ENCODE measurements around the gene MRC1. TPM values are rescaled to one million over a fixed set of nuclear protein-coding genes. Genes with fewer than 3 reads are reported as not detected.

Gene MRC1
- total and polyA plus RNA-seq, 2 of the 13 experiments (the other 11 are each of a cell fraction or from before 2014, with no cell fraction given): not detected

DNA sequence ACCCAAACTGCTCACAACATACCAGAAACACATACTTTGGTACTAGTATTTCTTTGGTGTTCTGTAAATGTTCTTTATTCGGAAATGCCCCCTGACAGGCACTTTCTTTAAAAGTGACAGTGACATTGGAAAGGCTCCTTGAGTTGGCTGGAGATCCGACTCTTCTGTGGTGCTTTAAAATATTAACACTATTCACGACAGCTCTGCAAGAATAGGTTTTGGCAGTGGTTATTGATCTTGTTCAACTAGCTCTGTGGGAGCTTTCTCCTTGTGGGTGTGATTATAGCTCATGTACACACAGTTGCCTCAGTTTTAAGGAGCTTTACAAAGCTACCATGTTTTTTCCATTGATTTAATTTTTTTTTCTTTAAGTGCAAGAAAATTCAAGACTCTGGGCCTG, 112.2 kb downstream of the MRC1 start (continued):
- TF ChIP-seq, protein P1, sequence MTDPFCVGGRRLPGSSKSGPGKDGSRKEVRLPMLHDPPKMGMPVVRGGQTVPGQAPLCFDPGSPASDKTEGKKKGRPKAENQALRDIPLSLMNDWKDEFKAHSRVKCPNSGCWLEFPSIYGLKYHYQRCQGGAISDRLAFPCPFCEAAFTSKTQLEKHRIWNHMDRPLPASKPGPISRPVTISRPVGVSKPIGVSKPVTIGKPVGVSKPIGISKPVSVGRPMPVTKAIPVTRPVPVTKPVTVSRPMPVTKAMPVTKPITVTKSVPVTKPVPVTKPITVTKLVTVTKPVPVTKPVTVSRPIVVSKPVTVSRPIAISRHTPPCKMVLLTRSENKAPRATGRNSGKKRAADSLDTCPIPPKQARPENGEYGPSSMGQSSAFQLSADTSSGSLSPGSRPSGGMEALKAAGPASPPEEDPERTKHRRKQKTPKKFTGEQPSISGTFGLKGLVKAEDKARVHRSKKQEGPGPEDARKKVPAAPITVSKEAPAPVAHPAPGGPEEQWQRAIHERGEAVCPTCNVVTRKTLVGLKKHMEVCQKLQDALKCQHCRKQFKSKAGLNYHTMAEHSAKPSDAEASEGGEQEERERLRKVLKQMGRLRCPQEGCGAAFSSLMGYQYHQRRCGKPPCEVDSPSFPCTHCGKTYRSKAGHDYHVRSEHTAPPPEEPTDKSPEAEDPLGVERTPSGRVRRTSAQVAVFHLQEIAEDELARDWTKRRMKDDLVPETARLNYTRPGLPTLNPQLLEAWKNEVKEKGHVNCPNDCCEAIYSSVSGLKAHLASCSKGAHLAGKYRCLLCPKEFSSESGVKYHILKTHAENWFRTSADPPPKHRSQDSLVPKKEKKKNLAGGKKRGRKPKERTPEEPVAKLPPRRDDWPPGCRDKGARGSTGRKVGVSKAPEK (CRISPR knock-in tag; IDR thresholded peaks at IDR 0.05; ENCODE audit: borderline replicate concordance): no peak
- TF ChIP-seq, protein P2, sequence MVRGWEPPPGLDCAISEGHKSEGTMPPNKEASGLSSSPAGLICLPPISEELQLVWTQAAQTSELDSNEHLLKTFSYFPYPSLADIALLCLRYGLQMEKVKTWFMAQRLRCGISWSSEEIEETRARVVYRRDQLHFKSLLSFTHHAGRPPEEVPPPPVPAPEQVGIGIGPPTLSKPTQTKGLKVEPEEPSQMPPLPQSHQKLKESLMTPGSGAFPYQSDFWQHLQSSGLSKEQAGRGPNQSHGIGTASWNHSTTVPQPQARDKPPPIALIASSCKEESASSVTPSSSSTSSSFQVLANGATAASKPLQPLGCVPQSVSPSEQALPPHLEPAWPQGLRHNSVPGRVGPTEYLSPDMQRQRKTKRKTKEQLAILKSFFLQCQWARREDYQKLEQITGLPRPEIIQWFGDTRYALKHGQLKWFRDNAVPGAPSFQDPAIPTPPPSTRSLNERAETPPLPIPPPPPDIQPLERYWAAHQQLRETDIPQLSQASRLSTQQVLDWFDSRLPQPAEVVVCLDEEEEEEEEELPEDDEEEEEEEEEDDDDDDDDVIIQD (CRISPR knock-in tag; IDR thresholded peaks at IDR 0.05; ENCODE audit: low read depth): no peak

DNA sequence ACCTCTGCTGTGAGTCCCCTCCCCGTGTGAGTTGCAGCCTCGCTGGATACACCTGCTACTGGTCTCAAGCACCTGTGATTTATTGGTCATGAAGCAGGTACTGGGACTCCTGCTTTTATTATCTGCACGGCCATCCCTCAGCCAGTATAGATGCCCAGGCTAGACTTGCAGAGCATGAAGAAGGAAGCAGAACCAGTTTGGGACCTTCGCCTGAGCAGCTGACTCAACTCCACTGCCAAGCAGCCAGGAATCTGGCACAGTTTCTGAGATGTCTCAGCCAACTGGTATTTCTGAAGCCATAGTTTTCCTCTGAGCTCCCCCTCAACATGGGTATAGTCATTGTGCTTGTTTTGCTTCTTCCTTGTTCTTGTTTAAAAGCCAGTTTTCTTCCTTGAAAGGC, 114.6 kb downstream of the MRC1 start:
- Histone ChIP-seq H3K4me2 (ENCODE audit: low read depth, low read length) (no peak overlapping the region), H3K27ac (ENCODE audit: extremely low read length, insufficient read depth, low read length) (no peak overlapping the region), H3K9ac (ENCODE audit: insufficient read depth, low read depth, low read length) (no peak overlapping the region), H3K36me3 (replicated peaks in 1 of 2; ENCODE audit: control insufficient read depth in 1 of 2, insufficient read depth in 2 of 2, low read length in 2 of 2) (no peaks in the 10 kb centered on the region), H3K9me3 (ENCODE audit: low read length) (no peaks in the 10 kb centered on the region), H3K27me3 (ENCODE audit: control insufficient read depth in 1 of 2, insufficient read depth in 2 of 2, low read length in 2 of 2) (no peaks in the 10 kb centered on the region; a peak in 1 of 5 replicates), H4K20me1 (ENCODE audit: insufficient read depth, low read length) (no peaks in the 10 kb centered on the region), H3K79me2 (ENCODE audit: insufficient read depth, low read length) (no peaks in the 10 kb centered on the region), H2AFZ (ENCODE audit: low read length) (no peak overlapping the region), H3K4me3 (replicated peaks in 1 of 3; ENCODE audit: insufficient read depth in 1 of 3, low read depth in 2 of 3, low read length in 3 of 3) (no peak overlapping the region), H3K4me1 (ENCODE audit: insufficient read depth, low read length) (no peaks in the 10 kb centered on the region)
- FAIRE-seq (no peak), ATAC-seq (no peak), DNase-seq (ENCODE audit: low spot score) (no peak)
- POLR2A ChIA-PET: no interaction called here
- 0% methylated on average over 4 of the region's 4 CpGs for WGBS (ENCODE audit: low lambda C conversion rate)
- intact Hi-C loops (cut with micrococcal nuclease; ENCODE audit: unreplicated experiment): no loop called here
- CTCF ChIA-PET (ENCODE audit: low intra/inter-chr PET ratio, low total read pairs): no interaction called here
- no TSS peak for BruUV-seq (replicated peaks)
- in situ Hi-C loops (cut with HindIII; ENCODE audit: extremely low pct_ligation_motif_present, low pct_unique_long_range_greater_than_20kb): no loop called here
- TF ChIP-seq, protein P3, sequence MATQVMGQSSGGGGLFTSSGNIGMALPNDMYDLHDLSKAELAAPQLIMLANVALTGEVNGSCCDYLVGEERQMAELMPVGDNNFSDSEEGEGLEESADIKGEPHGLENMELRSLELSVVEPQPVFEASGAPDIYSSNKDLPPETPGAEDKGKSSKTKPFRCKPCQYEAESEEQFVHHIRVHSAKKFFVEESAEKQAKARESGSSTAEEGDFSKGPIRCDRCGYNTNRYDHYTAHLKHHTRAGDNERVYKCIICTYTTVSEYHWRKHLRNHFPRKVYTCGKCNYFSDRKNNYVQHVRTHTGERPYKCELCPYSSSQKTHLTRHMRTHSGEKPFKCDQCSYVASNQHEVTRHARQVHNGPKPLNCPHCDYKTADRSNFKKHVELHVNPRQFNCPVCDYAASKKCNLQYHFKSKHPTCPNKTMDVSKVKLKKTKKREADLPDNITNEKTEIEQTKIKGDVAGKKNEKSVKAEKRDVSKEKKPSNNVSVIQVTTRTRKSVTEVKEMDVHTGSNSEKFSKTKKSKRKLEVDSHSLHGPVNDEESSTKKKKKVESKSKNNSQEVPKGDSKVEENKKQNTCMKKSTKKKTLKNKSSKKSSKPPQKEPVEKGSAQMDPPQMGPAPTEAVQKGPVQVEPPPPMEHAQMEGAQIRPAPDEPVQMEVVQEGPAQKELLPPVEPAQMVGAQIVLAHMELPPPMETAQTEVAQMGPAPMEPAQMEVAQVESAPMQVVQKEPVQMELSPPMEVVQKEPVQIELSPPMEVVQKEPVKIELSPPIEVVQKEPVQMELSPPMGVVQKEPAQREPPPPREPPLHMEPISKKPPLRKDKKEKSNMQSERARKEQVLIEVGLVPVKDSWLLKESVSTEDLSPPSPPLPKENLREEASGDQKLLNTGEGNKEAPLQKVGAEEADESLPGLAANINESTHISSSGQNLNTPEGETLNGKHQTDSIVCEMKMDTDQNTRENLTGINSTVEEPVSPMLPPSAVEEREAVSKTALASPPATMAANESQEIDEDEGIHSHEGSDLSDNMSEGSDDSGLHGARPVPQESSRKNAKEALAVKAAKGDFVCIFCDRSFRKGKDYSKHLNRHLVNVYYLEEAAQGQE (IDR thresholded peaks at IDR 0.05; ENCODE audit: borderline replicate concordance in 1 of 2, low read depth in 1 of 2, low read length in 2 of 2): no peak
- TF ChIP-seq, protein P4, sequence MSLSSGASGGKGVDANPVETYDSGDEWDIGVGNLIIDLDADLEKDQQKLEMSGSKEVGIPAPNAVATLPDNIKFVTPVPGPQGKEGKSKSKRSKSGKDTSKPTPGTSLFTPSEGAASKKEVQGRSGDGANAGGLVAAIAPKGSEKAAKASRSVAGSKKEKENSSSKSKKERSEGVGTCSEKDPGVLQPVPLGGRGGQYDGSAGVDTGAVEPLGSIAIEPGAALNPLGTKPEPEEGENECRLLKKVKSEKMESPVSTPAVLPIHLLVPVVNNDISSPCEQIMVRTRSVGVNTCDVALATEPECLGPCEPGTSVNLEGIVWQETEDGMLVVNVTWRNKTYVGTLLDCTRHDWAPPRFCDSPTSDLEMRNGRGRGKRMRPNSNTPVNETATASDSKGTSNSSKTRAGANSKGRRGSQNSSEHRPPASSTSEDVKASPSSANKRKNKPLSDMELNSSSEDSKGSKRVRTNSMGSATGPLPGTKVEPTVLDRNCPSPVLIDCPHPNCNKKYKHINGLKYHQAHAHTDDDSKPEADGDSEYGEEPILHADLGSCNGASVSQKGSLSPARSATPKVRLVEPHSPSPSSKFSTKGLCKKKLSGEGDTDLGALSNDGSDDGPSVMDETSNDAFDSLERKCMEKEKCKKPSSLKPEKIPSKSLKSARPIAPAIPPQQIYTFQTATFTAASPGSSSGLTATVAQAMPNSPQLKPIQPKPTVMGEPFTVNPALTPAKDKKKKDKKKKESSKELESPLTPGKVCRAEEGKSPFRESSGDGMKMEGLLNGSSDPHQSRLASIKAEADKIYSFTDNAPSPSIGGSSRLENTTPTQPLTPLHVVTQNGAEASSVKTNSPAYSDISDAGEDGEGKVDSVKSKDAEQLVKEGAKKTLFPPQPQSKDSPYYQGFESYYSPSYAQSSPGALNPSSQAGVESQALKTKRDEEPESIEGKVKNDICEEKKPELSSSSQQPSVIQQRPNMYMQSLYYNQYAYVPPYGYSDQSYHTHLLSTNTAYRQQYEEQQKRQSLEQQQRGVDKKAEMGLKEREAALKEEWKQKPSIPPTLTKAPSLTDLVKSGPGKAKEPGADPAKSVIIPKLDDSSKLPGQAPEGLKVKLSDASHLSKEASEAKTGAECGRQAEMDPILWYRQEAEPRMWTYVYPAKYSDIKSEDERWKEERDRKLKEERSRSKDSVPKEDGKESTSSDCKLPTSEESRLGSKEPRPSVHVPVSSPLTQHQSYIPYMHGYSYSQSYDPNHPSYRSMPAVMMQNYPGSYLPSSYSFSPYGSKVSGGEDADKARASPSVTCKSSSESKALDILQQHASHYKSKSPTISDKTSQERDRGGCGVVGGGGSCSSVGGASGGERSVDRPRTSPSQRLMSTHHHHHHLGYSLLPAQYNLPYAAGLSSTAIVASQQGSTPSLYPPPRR (CRISPR knock-in tag; IDR thresholded peaks at IDR 0.05; ENCODE audit: borderline replicate concordance): no peak
- no peak for TF ChIP-seq CCDC6 (CRISPR knock-in tag; IDR thresholded peaks at IDR 0.05)

Data from HepG2 (cell line).